HepG2 (cell line): ENCODE results near the gene DRC7. TPM values are rescaled to one million over a fixed set of nuclear protein-coding genes. Genes with fewer than 3 reads are reported as not detected.

Experiments used
- GABPA ChIP-seq, 2 experiments: IDR thresholded peaks; 2 replicates each; pipeline ENCODE4 v1.6.1; 2011 to 2016; ENCODE audit warnings: low read depth in 2 of 2, low read length in 1 of 2, missing biosample characterization in 1 of 2, missing genetic modification characterization in 1 of 2
- JUNB ChIP-seq: sonication (generic); formaldehyde crosslinking; IDR thresholded peaks from 2 replicates; pipeline ENCODE4 v1.8.0; 2022; ENCODE audit warnings: missing genetic modification reagents, mild to moderate bottlenecking, borderline replicate concordance
- KLF11 ChIP-seq: IDR thresholded peaks from 2 replicates; pipeline ENCODE4 v1.6.1; 2016; ENCODE audit warnings: missing compliant biosample characterization
- MAF1 ChIP-seq: sonication (generic); formaldehyde crosslinking; IDR thresholded peaks from 2 replicates; pipeline ENCODE4 v1.5.0; 2020; ENCODE audit warnings: missing genetic modification reagents, borderline replicate concordance
- PHF20 ChIP-seq: sonication (generic); formaldehyde crosslinking; IDR thresholded peaks from 2 replicates; pipeline ENCODE4 v1.5.0; 2020; ENCODE audit warnings: mild to moderate bottlenecking, missing genetic modification reagents
- PTBP1 ChIP-seq: fragments of 200-400 bp; formaldehyde crosslinking; IDR thresholded peaks from 2 replicates; pipeline ENCODE4 v1.6.1; 2018; ENCODE audit warnings: low read length, low read depth; ENCODE audit not compliant: poor library complexity, severe bottlenecking
- RFXAP ChIP-seq: sonication (generic); formaldehyde crosslinking; IDR thresholded peaks from 2 replicates; pipeline ENCODE4 v1.4.0; 2020; ENCODE audit warnings: missing genetic modification reagents, borderline replicate concordance
- ZFP37 ChIP-seq: sonication (generic); formaldehyde crosslinking; IDR thresholded peaks from 2 replicates; pipeline ENCODE4 v1.4.0; 2020; ENCODE audit warnings: missing genetic modification reagents, borderline replicate concordance
- ZNF12 ChIP-seq: sonication (generic); formaldehyde crosslinking; IDR thresholded peaks from 2 replicates; pipeline ENCODE4 v1.5.0; 2020; ENCODE audit warnings: missing genetic modification reagents
- ZNF33B ChIP-seq: sonication (generic); formaldehyde crosslinking; IDR thresholded peaks from 2 replicates; pipeline ENCODE4 v1.5.1; 2020; ENCODE audit warnings: mild to moderate bottlenecking, missing genetic modification reagents
- ZNF746 ChIP-seq: sonication (generic); formaldehyde crosslinking; IDR thresholded peaks from 2 replicates; pipeline ENCODE4 v1.8.0; 2022; ENCODE audit warnings: mild to moderate bottlenecking, missing genetic modification reagents
- polyA plus RNA-seq, 8 experiments: library from polyadenylated mRNA; depleted of rRNA in 3 of 8; stranded (reverse) in 7 of 8; unstranded in 1 of 8; fragments of >200 nt; fragmentation: Illumina TruSeq in 4 of 8; extraction: Trizol in 4 of 8; gene quantifications; 2 replicates each; pipeline versions ENCODE4 v1.2.1 to v1.2.3, GENCODE V29; 2011 to 2016; ENCODE audit warnings: low read depth in 4 of 8, missing spikeins in 1 of 8, mixed read lengths in 1 of 8; ENCODE audit not compliant: insufficient read depth in 1 of 8
- total RNA-seq, 5 experiments: library from RNA; depleted of rRNA; stranded (reverse); fragments of >200 nt; fragmentation: Illumina TruSeq; extraction: Trizol; gene quantifications; 2 replicates each; pipeline ENCODE4 v1.2.3, GENCODE V29; 2016; ENCODE audit warnings: low read depth in 1 of 5
- TF ChIP-seq, protein P1 (sequence below): IDR thresholded peaks from 2 replicates; pipeline ENCODE4 v1.6.1; 2012; ENCODE audit warnings: inconsistent platforms
- TF ChIP-seq, protein P2 (sequence below): sonication (generic); formaldehyde crosslinking; IDR thresholded peaks from 2 replicates; pipeline ENCODE4 v1.4.0; 2020; ENCODE audit warnings: missing genetic modification reagents
- TF ChIP-seq, protein P3 (sequence below): sonication (generic); formaldehyde crosslinking; IDR thresholded peaks from 2 replicates; pipeline ENCODE4 v1.5.0; 2020; ENCODE audit warnings: mild to moderate bottlenecking, low read depth, missing genetic modification reagents, borderline replicate concordance
- TF ChIP-seq, protein P4 (sequence below): IDR thresholded peaks from 2 replicates; pipeline ENCODE4 v1.6.1; 2016; ENCODE audit warnings: low read depth, missing genetic modification reagents, missing compliant biosample characterization
- TF ChIP-seq, protein P5 (sequence below): sonication (generic); formaldehyde crosslinking; conservative IDR thresholded peaks from 2 replicates; pipeline ENCODE4 v1.4.0; 2020; ENCODE audit warnings: mild to moderate bottlenecking, missing genetic modification reagents, moderate library complexity
- TF ChIP-seq, protein P6 (sequence below): sonication (generic); formaldehyde crosslinking; IDR thresholded peaks from 2 replicates; pipeline ENCODE4 v1.5.0; 2020; ENCODE audit warnings: missing genetic modification reagents, mild to moderate bottlenecking, borderline replicate concordance

Gene DRC7
- total and polyA plus RNA-seq, 2 of the 13 experiments (the other 11 are each of a cell fraction or from before 2014, with no cell fraction given) = 2.7 to 3.4 TPM

DNA sequence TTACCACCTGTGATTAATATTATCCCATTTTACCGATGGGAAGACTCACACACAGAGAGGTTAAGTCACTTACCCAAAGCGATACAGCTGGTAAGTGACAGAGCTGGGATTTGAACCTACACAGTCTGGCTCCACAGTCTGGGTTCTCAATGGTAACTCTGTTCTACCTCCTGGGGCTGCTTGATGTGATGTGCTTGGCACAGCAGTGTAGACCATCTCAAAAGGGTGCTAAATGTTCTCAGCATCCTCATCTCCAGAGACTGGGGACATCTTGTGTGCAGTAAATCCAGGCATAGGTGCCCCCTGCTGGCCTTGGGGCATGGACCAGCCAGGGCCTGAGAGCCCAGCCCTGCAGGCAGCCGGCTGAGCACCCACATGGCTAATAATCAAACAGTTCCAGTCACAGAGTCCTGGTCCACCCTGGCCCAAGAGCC is 25.6 kb downstream of the DRC7 start (continued):
- no peak for TF ChIP-seq ZNF746 (CRISPR knock-in tag)
- TF ChIP-seq ZNF33B (CRISPR knock-in tag) = no peak
- no peak for TF ChIP-seq ZFP37 (CRISPR knock-in tag)
- TF ChIP-seq GABPA (IDR thresholded peaks at IDR 0.05; ENCODE audit: low read depth, low read length) = no peak
- peak; percentile 49; the same call in 1 of the 2 replicates for TF ChIP-seq GABPA (CRISPR knock-in tag; IDR thresholded peaks at IDR 0.05; ENCODE audit: low read depth)
- TF ChIP-seq, protein P1, sequence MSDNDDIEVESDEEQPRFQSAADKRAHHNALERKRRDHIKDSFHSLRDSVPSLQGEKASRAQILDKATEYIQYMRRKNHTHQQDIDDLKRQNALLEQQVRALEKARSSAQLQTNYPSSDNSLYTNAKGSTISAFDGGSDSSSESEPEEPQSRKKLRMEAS = peak; percentile 38; the same call in 1 of the 2 replicates
- no peak for TF ChIP-seq MAF1
- no peak for TF ChIP-seq KLF11
- TF ChIP-seq, protein P2, sequence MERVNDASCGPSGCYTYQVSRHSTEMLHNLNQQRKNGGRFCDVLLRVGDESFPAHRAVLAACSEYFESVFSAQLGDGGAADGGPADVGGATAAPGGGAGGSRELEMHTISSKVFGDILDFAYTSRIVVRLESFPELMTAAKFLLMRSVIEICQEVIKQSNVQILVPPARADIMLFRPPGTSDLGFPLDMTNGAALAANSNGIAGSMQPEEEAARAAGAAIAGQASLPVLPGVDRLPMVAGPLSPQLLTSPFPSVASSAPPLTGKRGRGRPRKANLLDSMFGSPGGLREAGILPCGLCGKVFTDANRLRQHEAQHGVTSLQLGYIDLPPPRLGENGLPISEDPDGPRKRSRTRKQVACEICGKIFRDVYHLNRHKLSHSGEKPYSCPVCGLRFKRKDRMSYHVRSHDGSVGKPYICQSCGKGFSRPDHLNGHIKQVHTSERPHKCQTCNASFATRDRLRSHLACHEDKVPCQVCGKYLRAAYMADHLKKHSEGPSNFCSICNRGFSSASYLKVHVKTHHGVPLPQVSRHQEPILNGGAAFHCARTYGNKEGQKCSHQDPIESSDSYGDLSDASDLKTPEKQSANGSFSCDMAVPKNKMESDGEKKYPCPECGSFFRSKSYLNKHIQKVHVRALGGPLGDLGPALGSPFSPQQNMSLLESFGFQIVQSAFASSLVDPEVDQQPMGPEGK (CRISPR knock-in tag) = peak; percentile 69
- TF ChIP-seq, protein P3, sequence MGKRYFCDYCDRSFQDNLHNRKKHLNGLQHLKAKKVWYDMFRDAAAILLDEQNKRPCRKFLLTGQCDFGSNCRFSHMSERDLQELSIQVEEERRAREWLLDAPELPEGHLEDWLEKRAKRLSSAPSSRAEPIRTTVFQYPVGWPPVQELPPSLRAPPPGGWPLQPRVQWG (CRISPR knock-in tag) = no peak
- TF ChIP-seq PTBP1 = no peak
- no peak; the same call in 1 of the 2 replicates for TF ChIP-seq PHF20 (CRISPR knock-in tag)
- no peak for TF ChIP-seq ZNF12 (CRISPR knock-in tag)
- TF ChIP-seq, protein P4, sequence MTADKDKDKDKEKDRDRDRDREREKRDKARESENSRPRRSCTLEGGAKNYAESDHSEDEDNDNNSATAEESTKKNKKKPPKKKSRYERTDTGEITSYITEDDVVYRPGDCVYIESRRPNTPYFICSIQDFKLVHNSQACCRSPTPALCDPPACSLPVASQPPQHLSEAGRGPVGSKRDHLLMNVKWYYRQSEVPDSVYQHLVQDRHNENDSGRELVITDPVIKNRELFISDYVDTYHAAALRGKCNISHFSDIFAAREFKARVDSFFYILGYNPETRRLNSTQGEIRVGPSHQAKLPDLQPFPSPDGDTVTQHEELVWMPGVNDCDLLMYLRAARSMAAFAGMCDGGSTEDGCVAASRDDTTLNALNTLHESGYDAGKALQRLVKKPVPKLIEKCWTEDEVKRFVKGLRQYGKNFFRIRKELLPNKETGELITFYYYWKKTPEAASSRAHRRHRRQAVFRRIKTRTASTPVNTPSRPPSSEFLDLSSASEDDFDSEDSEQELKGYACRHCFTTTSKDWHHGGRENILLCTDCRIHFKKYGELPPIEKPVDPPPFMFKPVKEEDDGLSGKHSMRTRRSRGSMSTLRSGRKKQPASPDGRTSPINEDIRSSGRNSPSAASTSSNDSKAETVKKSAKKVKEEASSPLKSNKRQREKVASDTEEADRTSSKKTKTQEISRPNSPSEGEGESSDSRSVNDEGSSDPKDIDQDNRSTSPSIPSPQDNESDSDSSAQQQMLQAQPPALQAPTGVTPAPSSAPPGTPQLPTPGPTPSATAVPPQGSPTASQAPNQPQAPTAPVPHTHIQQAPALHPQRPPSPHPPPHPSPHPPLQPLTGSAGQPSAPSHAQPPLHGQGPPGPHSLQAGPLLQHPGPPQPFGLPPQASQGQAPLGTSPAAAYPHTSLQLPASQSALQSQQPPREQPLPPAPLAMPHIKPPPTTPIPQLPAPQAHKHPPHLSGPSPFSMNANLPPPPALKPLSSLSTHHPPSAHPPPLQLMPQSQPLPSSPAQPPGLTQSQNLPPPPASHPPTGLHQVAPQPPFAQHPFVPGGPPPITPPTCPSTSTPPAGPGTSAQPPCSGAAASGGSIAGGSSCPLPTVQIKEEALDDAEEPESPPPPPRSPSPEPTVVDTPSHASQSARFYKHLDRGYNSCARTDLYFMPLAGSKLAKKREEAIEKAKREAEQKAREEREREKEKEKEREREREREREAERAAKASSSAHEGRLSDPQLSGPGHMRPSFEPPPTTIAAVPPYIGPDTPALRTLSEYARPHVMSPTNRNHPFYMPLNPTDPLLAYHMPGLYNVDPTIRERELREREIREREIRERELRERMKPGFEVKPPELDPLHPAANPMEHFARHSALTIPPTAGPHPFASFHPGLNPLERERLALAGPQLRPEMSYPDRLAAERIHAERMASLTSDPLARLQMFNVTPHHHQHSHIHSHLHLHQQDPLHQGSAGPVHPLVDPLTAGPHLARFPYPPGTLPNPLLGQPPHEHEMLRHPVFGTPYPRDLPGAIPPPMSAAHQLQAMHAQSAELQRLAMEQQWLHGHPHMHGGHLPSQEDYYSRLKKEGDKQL (CRISPR knock-in tag) = no peak
- no peak for TF ChIP-seq JUNB (CRISPR knock-in tag)
- TF ChIP-seq RFXAP (CRISPR knock-in tag) = peak; percentile 72; the same call in 1 of the 2 replicates
- TF ChIP-seq, protein P5, sequence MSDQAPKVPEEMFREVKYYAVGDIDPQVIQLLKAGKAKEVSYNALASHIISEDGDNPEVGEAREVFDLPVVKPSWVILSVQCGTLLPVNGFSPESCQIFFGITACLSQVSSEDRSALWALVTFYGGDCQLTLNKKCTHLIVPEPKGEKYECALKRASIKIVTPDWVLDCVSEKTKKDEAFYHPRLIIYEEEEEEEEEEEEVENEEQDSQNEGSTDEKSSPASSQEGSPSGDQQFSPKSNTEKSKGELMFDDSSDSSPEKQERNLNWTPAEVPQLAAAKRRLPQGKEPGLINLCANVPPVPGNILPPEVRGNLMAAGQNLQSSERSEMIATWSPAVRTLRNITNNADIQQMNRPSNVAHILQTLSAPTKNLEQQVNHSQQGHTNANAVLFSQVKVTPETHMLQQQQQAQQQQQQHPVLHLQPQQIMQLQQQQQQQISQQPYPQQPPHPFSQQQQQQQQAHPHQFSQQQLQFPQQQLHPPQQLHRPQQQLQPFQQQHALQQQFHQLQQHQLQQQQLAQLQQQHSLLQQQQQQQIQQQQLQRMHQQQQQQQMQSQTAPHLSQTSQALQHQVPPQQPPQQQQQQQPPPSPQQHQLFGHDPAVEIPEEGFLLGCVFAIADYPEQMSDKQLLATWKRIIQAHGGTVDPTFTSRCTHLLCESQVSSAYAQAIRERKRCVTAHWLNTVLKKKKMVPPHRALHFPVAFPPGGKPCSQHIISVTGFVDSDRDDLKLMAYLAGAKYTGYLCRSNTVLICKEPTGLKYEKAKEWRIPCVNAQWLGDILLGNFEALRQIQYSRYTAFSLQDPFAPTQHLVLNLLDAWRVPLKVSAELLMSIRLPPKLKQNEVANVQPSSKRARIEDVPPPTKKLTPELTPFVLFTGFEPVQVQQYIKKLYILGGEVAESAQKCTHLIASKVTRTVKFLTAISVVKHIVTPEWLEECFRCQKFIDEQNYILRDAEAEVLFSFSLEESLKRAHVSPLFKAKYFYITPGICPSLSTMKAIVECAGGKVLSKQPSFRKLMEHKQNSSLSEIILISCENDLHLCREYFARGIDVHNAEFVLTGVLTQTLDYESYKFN (CRISPR knock-in tag) = no peak; the same call in 1 of the 2 replicates
- TF ChIP-seq, protein P6, sequence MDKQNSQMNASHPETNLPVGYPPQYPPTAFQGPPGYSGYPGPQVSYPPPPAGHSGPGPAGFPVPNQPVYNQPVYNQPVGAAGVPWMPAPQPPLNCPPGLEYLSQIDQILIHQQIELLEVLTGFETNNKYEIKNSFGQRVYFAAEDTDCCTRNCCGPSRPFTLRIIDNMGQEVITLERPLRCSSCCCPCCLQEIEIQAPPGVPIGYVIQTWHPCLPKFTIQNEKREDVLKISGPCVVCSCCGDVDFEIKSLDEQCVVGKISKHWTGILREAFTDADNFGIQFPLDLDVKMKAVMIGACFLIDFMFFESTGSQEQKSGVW (CRISPR knock-in tag) = no peak
